Activated T-helper 2 cell treated with anti-CD3 and anti-CD28 coated beads, Interferon-gamma antibody, Interleukin-2, Interleukin-4, amounts not matched to agents 10 μg/mL and 5 μg/mL and 100 μg/mL, durations not matched to agents 14 hours and 24 hours and 36 hours (primary cell): Measurements from ENCODE around the gene ENTPD8. TPM values are rescaled to one million over a fixed set of nuclear protein-coding genes. Genes with fewer than 3 reads are reported as not detected.
"Not testable (repeated sequence)": the region's sequence is repeated elsewhere in the genome, so short reads cannot be mapped to it uniquely, and the experiment has no call there.

Experiments used
- DNase-seq: peaks from one replicate; pipeline ENCODE4 v3.0.0; 2021; ENCODE audit warnings: low spot score
- H3K27ac Mint-ChIP-seq: one replicate; pipeline ENCODE4 v1.8.0; 2021; ENCODE audit warnings: mixed read lengths
- H3K27me3 Mint-ChIP-seq: one replicate; pipeline ENCODE4 v1.8.0; 2021; ENCODE audit warnings: low read depth, mixed read lengths
- H3K36me3 Mint-ChIP-seq: one replicate; pipeline ENCODE4 v1.8.0; 2021; ENCODE audit warnings: low read depth, mixed read lengths
- H3K4me1 Mint-ChIP-seq: one replicate; pipeline ENCODE4 v1.8.0; 2021; ENCODE audit warnings: low read depth, mixed read lengths
- H3K4me3 Mint-ChIP-seq: one replicate; pipeline ENCODE4 v1.8.0; 2021; ENCODE audit warnings: low read depth, mild to moderate bottlenecking, moderate library complexity, mixed read lengths
- H3K9me3 Mint-ChIP-seq: one replicate; pipeline ENCODE4 v1.8.0; 2021; ENCODE audit warnings: mixed read lengths
- intact Hi-C: fragments of 100-400 bp; cut with micrococcal nuclease; formaldehyde crosslinking; loops from one replicate; pipeline ENCODE4 v1.15.1; 2023
- total RNA-seq: library from RNA; stranded (reverse); gene quantifications from 2 replicates; pipeline ENCODE4 v1.2.3, GENCODE V29; 2022

The ENTPD8 gene
- total RNA-seq, 1 donor from 2014 or later = not detected

GRCh38 chr9:137410236-137410890, 30.8 kb downstream of the ENTPD8 start:
- H3K4me3 Mint-ChIP-seq, DNase-seq, H3K27ac Mint-ChIP-seq, H3K9me3 Mint-ChIP-seq, intact Hi-C loops, H3K27me3 Mint-ChIP-seq, H3K36me3 Mint-ChIP-seq: not testable (repeated sequence)
- peaks cover 14% of the 10 kb centered on the region for H3K4me1 Mint-ChIP-seq

- Mint-ChIP-seq H3K9me3 (no peaks in the 10 kb centered on the region), H3K27ac (no peak overlapping the region), H3K36me3 (no peaks in the 10 kb centered on the region), H3K4me3 (no peak overlapping the region), H3K27me3 (peaks cover 2% of the 10 kb centered on the region), H3K4me1 (peaks cover 14% of the 10 kb centered on the region)
- intact Hi-C loops = no loop called here
- no peak for DNase-seq
Observed at GRCh38 chr9:137409515-137409914, 31.6 kb downstream of the ENTPD8 start.

GRCh38 chr9:137408651-137409405, 32.3 kb downstream of the ENTPD8 start:
- Mint-ChIP-seq H3K4me3 (no peak overlapping the region), H3K36me3 (no peaks in the 10 kb centered on the region), H3K9me3 (no peaks in the 10 kb centered on the region), H3K27ac (no peak overlapping the region), H3K27me3 (peaks cover 2% of the 10 kb centered on the region), H3K4me1 (peaks cover 14% of the 10 kb centered on the region)
- no peak for DNase-seq
- intact Hi-C loops = no loop called here

- no peaks in the 10 kb centered on the region for H3K9me3 Mint-ChIP-seq
- DNase-seq = no peak
- H3K4me1 Mint-ChIP-seq = peaks cover 10% of the 10 kb centered on the region
- H3K27ac Mint-ChIP-seq = no peak overlapping the region
- no peak overlapping the region for H3K4me3 Mint-ChIP-seq
- intact Hi-C loops = loop anchor here (2.0 kb wide), 1 partner anchor 113 kb away; no protein-coding TSS in a partner anchor
- peaks cover 2% of the 10 kb centered on the region for H3K27me3 Mint-ChIP-seq
- H3K36me3 Mint-ChIP-seq = no peaks in the 10 kb centered on the region
Observed at GRCh38 chr9:137407590-137408300, 33.4 kb downstream of the ENTPD8 start.

GRCh38 chr9:137406876-137407589, 34.1 kb downstream of the ENTPD8 start:
- Mint-ChIP-seq H3K27me3 (peaks cover 2% of the 10 kb centered on the region), H3K4me3 (no peak overlapping the region), H3K9me3 (no peaks in the 10 kb centered on the region), H3K36me3 (peaks cover 2% of the 10 kb centered on the region), H3K27ac (no peak overlapping the region), H3K4me1 (peaks cover 10% of the 10 kb centered on the region)
- intact Hi-C loops = loop anchor here (2.0 kb wide), 1 partner anchor 112 kb away; no protein-coding TSS in a partner anchor
- peak; percentile 60 for DNase-seq

GRCh38 chr9:137406085-137406760, 34.9 kb downstream of the ENTPD8 start:
- intact Hi-C loops = loop anchor here (2.0 kb wide), 1 partner anchor 111 kb away; no protein-coding TSS in a partner anchor
- DNase-seq = no peak
- peak overlapping the region; percentile 8 for H3K4me3 Mint-ChIP-seq
- peaks cover 9% of the 10 kb centered on the region for H3K4me1 Mint-ChIP-seq
- H3K9me3 Mint-ChIP-seq = no peaks in the 10 kb centered on the region
- no peak overlapping the region for H3K27ac Mint-ChIP-seq
- peaks cover 2% of the 10 kb centered on the region for H3K36me3 Mint-ChIP-seq
- H3K27me3 Mint-ChIP-seq = peaks cover 2% of the 10 kb centered on the region

- Mint-ChIP-seq H3K36me3 (peaks cover 2% of the 10 kb centered on the region), H3K4me1 (peaks cover 9% of the 10 kb centered on the region), H3K27me3 (peaks cover 2% of the 10 kb centered on the region), H3K27ac (no peak overlapping the region), H3K9me3 (no peaks in the 10 kb centered on the region), H3K4me3 (no peak overlapping the region)
- DNase-seq = no peak
- intact Hi-C loops = loop anchor here (2.0 kb wide), 1 partner anchor 111 kb away; no protein-coding TSS in a partner anchor
Observed at GRCh38 chr9:137405677-137406081, 35.5 kb downstream of the ENTPD8 start.

GRCh38 chr9:137404961-137405567, 36.1 kb downstream of the ENTPD8 start:
- peaks cover 2% of the 10 kb centered on the region for H3K27me3 Mint-ChIP-seq
- intact Hi-C loops = no loop called here
- no peak for DNase-seq
- peaks cover 2% of the 10 kb centered on the region for H3K36me3 Mint-ChIP-seq
- peaks cover 7% of the 10 kb centered on the region for H3K4me1 Mint-ChIP-seq
- H3K4me3 Mint-ChIP-seq = no peak overlapping the region
- H3K9me3 Mint-ChIP-seq = no peaks in the 10 kb centered on the region
- H3K27ac Mint-ChIP-seq = no peak overlapping the region

GRCh38 chr9:137403269-137403668, 37.9 kb downstream of the ENTPD8 start:
- H3K27ac Mint-ChIP-seq = no peak overlapping the region
- no peaks in the 10 kb centered on the region for H3K9me3 Mint-ChIP-seq
- H3K4me1 Mint-ChIP-seq = peaks cover 7% of the 10 kb centered on the region
- intact Hi-C loops = no loop called here
- peaks cover 2% of the 10 kb centered on the region for H3K36me3 Mint-ChIP-seq
- H3K27me3 Mint-ChIP-seq = peaks cover 2% of the 10 kb centered on the region
- no peak for DNase-seq
- H3K4me3 Mint-ChIP-seq = no peak overlapping the region

GRCh38 chr9:137402746-137403145, 38.4 kb downstream of the ENTPD8 start:
- Mint-ChIP-seq H3K4me1 (peaks cover 7% of the 10 kb centered on the region), H3K4me3 (no peak overlapping the region), H3K36me3 (peaks cover 2% of the 10 kb centered on the region), H3K9me3 (no peaks in the 10 kb centered on the region), H3K27me3 (peaks cover 2% of the 10 kb centered on the region), H3K27ac (no peak overlapping the region)
- DNase-seq = no peak
- intact Hi-C loops = no loop called here

GRCh38 chr9:137398561-137399468, 42.3 kb downstream of the ENTPD8 start:
- Mint-ChIP-seq H3K27me3 (no peaks in the 10 kb centered on the region), H3K36me3 (peaks cover 2% of the 10 kb centered on the region), H3K9me3 (no peaks in the 10 kb centered on the region), H3K4me1 (no peaks in the 10 kb centered on the region), H3K4me3 (no peak overlapping the region), H3K27ac (no peak overlapping the region)
- no peak for DNase-seq
- intact Hi-C loops = no loop called here
